Transverse colon (tissue), 4 donors: ENCODE data around the gene VAV2. TPM values are rescaled to one million over a fixed set of nuclear protein-coding genes. Genes with fewer than 3 reads are reported as not detected.

Experiments used
- DNase-seq: peaks from one replicate; pipeline ENCODE4 v3.0.0-alpha.2; 2019
- H3K27ac ChIP-seq, 4 donors: fragments of 200-600 bp; sonication (generic); 2 replicates each; pipeline ENCODE4 v1.5.1; 2016 to 2018; ENCODE audit warnings: inconsistent platforms in 4 of 4
- H3K27me3 ChIP-seq: fragments of 200-600 bp; sonication (generic); 2 replicates; pipeline ENCODE4 v1.5.1; 2017; ENCODE audit warnings: inconsistent platforms
- H3K36me3 ChIP-seq, 4 donors: fragments of 200-600 bp; sonication (generic); 2 replicates each; pipeline ENCODE4 v1.5.1; 2017 to 2019; ENCODE audit warnings: inconsistent platforms in 4 of 4
- H3K4me1 ChIP-seq, 4 donors: fragments of 200-600 bp; sonication (generic); 2 replicates each; pipeline ENCODE4 v1.5.1; 2017 to 2020; ENCODE audit warnings: inconsistent platforms in 4 of 4
- H3K4me3 ChIP-seq, 4 donors: fragments of 200-600 bp; sonication (generic); 1 replicate in 1 of 4; 2 replicates in 3 of 4; pipeline versions ENCODE4 v1.5.1 to v1.6.1; 2017 to 2019; ENCODE audit warnings: inconsistent platforms in 4 of 4
- H3K9me3 ChIP-seq, 2 donors: fragments of 200-600 bp; sonication (generic); 2 replicates each; pipeline ENCODE4 v1.5.1; 2017 to 2019; ENCODE audit warnings: inconsistent platforms in 2 of 2
- CTCF ChIP-seq, 5 experiments: fragments of 200-600 bp in 3 of 5; fragments of 450-650 bp in 2 of 5; sonication (generic) in 3 of 5; IDR thresholded peaks; 1 replicate in 2 of 5; 2 replicates in 3 of 5; pipeline ENCODE4 v1.5.1; 2016 to 2017; ENCODE audit warnings: antibody characterized with exemption in 5 of 5, inconsistent platforms in 3 of 5, mild to moderate bottlenecking in 2 of 5, moderate library complexity in 1 of 5
- EP300 ChIP-seq: sonication (generic); formaldehyde crosslinking; IDR thresholded peaks from one replicate; pipeline ENCODE4 v1.6.1; 2017; ENCODE audit warnings: antibody characterized with exemption, low read depth
- POLR2A ChIP-seq: fragments of 450-650 bp; IDR thresholded peaks from one replicate; pipeline ENCODE4 v1.6.1; 2016; ENCODE audit warnings: antibody characterized with exemption, mild to moderate bottlenecking, moderate library complexity
- POLR2AphosphoS5 ChIP-seq, 3 donors: sonication (generic); formaldehyde crosslinking; IDR thresholded peaks; one replicate each; pipeline ENCODE4 v1.6.1; 2016; ENCODE audit warnings: antibody characterized with exemption in 3 of 3
- WGBS, 2 donors: methylation state at CpG; one replicate each; pipeline ENCODE4 v1.1.5; 2018; ENCODE audit warnings: low coverage in 1 of 2; 5-methylcytosine and 5-hydroxymethylcytosine counted together
- in situ Hi-C, 4 donors: fragments of 200-750 bp; cut with MboI; loops; one replicate each; pipeline versions ENCODE4 v1.15.0 to v1.15.1; 2017; ENCODE audit warnings: low sequenced_read_pairs in 3 of 4, low pct_ligation_motif_present in 1 of 4, low pct_unique_long_range_greater_than_20kb in 1 of 4
- intact Hi-C: fragments of 100-400 bp; cut with DNase I; formaldehyde crosslinking; loops from one replicate; pipeline ENCODE4 v1.15.1; 2023; ENCODE audit warnings: low total_unique reads
- total RNA-seq, 4 donors: library from RNA; depleted of rRNA; stranded (reverse); fragments of >200 nt; gene quantifications; one replicate each; pipeline ENCODE4 v1.1.0, GENCODE V29; 2016

VAV2 gene
- total RNA-seq, 4 donors from 2014 or later, result 8.2 to 52.4 (median 24.5) TPM

GRCh38 chr9:133754688-133755227, 237.4 kb downstream of the VAV2 start:
- Histone ChIP-seq H3K36me3 (no peaks in the 10 kb centered on the region), H3K4me3 (no peak overlapping the region), H3K27me3 (peaks cover 36% of the 10 kb centered on the region), H3K9me3 (no peaks in the 10 kb centered on the region), H3K27ac (no peak overlapping the region), H3K4me1 (no peaks in the 10 kb centered on the region)
- in situ Hi-C loops (no loop called here), intact Hi-C loops (no loop called here)
- no peak for DNase-seq
- TF ChIP-seq CTCF (IDR thresholded peaks at IDR 0.05) (no peak), POLR2A (no peak), EP300 (no peak), POLR2AphosphoS5 (IDR thresholded peaks at IDR 0.05) (no peak)
- 54 to 64% methylated on average over 6 to 9 of the region's 9 CpGs for WGBS, 2 donors

GRCh38 chr9:133754187-133754586, 237.9 kb downstream of the VAV2 start:
- WGBS, 2 donors, result 90% methylated on average over 6 of the region's 6 CpGs; no CpG with 5 or more reads in 1 of the 2 donors
- no peak for DNase-seq
- intact Hi-C loops (no loop called here), in situ Hi-C loops (no loop called here)
- Histone ChIP-seq H3K27me3 (peaks cover 40% of the 10 kb centered on the region), H3K27ac (no peak overlapping the region), H3K36me3 (no peaks in the 10 kb centered on the region), H3K9me3 (no peaks in the 10 kb centered on the region), H3K4me3 (no peak overlapping the region), H3K4me1 (no peaks in the 10 kb centered on the region)
- TF ChIP-seq POLR2A (no peak), CTCF (IDR thresholded peaks at IDR 0.05) (no peak), EP300 (no peak), POLR2AphosphoS5 (IDR thresholded peaks at IDR 0.05) (no peak)

- in situ Hi-C loops, result no loop called here
- TF ChIP-seq CTCF (IDR thresholded peaks at IDR 0.05) (no peak), POLR2AphosphoS5 (IDR thresholded peaks at IDR 0.05) (no peak), POLR2A (no peak), EP300 (no peak)
- H3K27me3 ChIP-seq, result peaks cover 48% of the 10 kb centered on the region
- WGBS, 2 donors, result 67 to 75% methylated on average over 4 to 9 of the region's 9 CpGs
- no peaks in the 10 kb centered on the region for H3K4me1 ChIP-seq
- no peak overlapping the region for H3K27ac ChIP-seq
- no peak overlapping the region for H3K4me3 ChIP-seq
- H3K9me3 ChIP-seq, result no peaks in the 10 kb centered on the region
- intact Hi-C loops, result no loop called here
- DNase-seq, result no peak
- no peaks in the 10 kb centered on the region for H3K36me3 ChIP-seq
Measured at GRCh38 chr9:133752739-133753446, 239.2 kb downstream of the VAV2 start.

GRCh38 chr9:133750982-133751649, 241.0 kb downstream of the VAV2 start:
- intact Hi-C loops, result no loop called here

More at GRCh38 chr9:133750982-133751649, 241.0 kb downstream of the VAV2 start:
- in situ Hi-C loops, result no loop called here
- H3K36me3 ChIP-seq, result no peaks in the 10 kb centered on the region
- H3K27me3 ChIP-seq, result peaks cover 62% of the 10 kb centered on the region
- no peak overlapping the region for H3K27ac ChIP-seq
- WGBS, 2 donors, result 72 to 100% methylated on average over 1 to 6 of the region's 9 CpGs
- no peaks in the 10 kb centered on the region for H3K4me1 ChIP-seq
- TF ChIP-seq EP300 (no peak), CTCF (IDR thresholded peaks at IDR 0.05) (no peak), POLR2A (no peak), POLR2AphosphoS5 (IDR thresholded peaks at IDR 0.05) (no peak)
- H3K9me3 ChIP-seq, result no peaks in the 10 kb centered on the region
- H3K4me3 ChIP-seq, result no peak overlapping the region
- no peak for DNase-seq
